ENCODE measurements around the gene PDE6B.
"Not testable (repeated sequence)": the region's sequence is repeated elsewhere in the genome, so short reads cannot be mapped to it uniquely, and the experiment has no call there.

Gene PDE6B

GRCh38 chr4:633406-633805, 8.0 kb downstream of the PDE6B start:
- no peak for DNase-seq (ENCODE audit: low read depth)
- TF ChIP-seq CTCF (IDR thresholded peaks at IDR 0.05; ENCODE audit: low read length, missing control alignments): no peak

GRCh38 chr4:633976-634598, 8.7 kb downstream of the PDE6B start:
- no peak for TF ChIP-seq CTCF (IDR thresholded peaks at IDR 0.05; ENCODE audit: low read length, missing control alignments)
- no peak for DNase-seq (ENCODE audit: low read depth)
- H3K4me3 ChIP-seq (replicated peaks; ENCODE audit: low read depth, low read length): no peak overlapping the region

More at GRCh38 chr4:633406-633805, 8.0 kb downstream of the PDE6B start:
- no peak overlapping the region for H3K4me3 ChIP-seq (replicated peaks; ENCODE audit: low read depth, low read length)

GRCh38 chr4:634599-634985, 9.2 kb downstream of the PDE6B start:
- no peak for TF ChIP-seq CTCF (IDR thresholded peaks at IDR 0.05; ENCODE audit: low read length, missing control alignments)
- no peak overlapping the region for H3K4me3 ChIP-seq (replicated peaks; ENCODE audit: low read depth, low read length)
- no peak for DNase-seq (ENCODE audit: low read depth)

GRCh38 chr4:635066-635835, 9.9 kb downstream of the PDE6B start:
- not testable (repeated sequence) for DNase-seq (ENCODE audit: low read depth); H3K4me3 ChIP-seq (replicated peaks; ENCODE audit: low read depth, low read length)

- no peak overlapping the region for H3K4me3 ChIP-seq (replicated peaks; ENCODE audit: low read depth, low read length)
- no peak for DNase-seq (ENCODE audit: low read depth)
- no peak for TF ChIP-seq CTCF (IDR thresholded peaks at IDR 0.05; ENCODE audit: low read length, missing control alignments)
Observed at GRCh38 chr4:635851-636627, 10.7 kb downstream of the PDE6B start.

GRCh38 chr4:636628-637159, 11.3 kb downstream of the PDE6B start:
- DNase-seq (ENCODE audit: low read depth): no peak
- no peak for TF ChIP-seq CTCF (IDR thresholded peaks at IDR 0.05; ENCODE audit: low read length, missing control alignments)

More at GRCh38 chr4:636628-637159, 11.3 kb downstream of the PDE6B start:
- no peak overlapping the region for H3K4me3 ChIP-seq (replicated peaks; ENCODE audit: low read depth, low read length)

Data from fibroblast of pulmonary artery (primary cell).